Measurements from ENCODE around the gene TRABD2B. TPM values are rescaled to one million over a fixed set of nuclear protein-coding genes. Genes with fewer than 3 reads are reported as not detected.

TRABD2B gene
- total RNA-seq, 1 experiment from 2014 or later: 10.3 TPM

DNA sequence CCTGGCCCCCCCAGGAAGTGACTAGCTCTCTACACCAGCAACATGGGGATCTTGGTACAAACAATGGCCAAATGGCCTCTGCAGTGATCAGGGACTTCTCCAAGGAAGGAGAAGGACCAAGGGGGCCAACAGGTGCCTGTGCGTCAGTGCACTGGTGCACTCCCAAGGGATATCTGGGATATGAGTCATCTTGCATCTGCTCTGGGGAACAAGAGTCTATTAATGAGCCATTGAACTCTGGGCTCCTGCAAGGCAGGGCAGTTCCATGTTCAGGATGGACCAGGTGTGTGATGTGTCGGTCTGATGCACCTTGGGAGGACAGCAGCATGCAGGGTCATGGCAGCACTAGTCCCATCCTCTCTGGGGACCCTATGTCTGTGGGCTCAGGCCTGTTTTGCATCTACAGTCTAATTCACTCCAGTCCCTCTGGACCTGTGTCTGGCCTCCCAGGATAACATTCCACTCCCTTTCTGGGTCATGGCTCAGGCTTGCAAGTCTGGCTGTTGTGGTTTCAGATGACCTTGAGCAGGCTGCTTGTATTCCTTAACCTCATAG lies 125.3 kb downstream of the TRABD2B start (continued):
- TF ChIP-seq, protein P1, sequence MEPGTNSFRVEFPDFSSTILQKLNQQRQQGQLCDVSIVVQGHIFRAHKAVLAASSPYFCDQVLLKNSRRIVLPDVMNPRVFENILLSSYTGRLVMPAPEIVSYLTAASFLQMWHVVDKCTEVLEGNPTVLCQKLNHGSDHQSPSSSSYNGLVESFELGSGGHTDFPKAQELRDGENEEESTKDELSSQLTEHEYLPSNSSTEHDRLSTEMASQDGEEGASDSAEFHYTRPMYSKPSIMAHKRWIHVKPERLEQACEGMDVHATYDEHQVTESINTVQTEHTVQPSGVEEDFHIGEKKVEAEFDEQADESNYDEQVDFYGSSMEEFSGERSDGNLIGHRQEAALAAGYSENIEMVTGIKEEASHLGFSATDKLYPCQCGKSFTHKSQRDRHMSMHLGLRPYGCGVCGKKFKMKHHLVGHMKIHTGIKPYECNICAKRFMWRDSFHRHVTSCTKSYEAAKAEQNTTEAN (CRISPR knock-in tag; IDR thresholded peaks at IDR 0.05): no peak
- TF ChIP-seq, protein P2, sequence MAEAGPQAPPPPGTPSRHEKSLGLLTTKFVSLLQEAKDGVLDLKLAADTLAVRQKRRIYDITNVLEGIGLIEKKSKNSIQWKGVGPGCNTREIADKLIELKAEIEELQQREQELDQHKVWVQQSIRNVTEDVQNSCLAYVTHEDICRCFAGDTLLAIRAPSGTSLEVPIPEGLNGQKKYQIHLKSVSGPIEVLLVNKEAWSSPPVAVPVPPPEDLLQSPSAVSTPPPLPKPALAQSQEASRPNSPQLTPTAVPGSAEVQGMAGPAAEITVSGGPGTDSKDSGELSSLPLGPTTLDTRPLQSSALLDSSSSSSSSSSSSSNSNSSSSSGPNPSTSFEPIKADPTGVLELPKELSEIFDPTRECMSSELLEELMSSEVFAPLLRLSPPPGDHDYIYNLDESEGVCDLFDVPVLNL (CRISPR knock-in tag; IDR thresholded peaks at IDR 0.05; ENCODE audit: borderline replicate concordance, low read depth): no peak
- TF ChIP-seq ZNF423 (CRISPR knock-in tag; IDR thresholded peaks at IDR 0.05): no peak
- TF ChIP-seq, protein P3, sequence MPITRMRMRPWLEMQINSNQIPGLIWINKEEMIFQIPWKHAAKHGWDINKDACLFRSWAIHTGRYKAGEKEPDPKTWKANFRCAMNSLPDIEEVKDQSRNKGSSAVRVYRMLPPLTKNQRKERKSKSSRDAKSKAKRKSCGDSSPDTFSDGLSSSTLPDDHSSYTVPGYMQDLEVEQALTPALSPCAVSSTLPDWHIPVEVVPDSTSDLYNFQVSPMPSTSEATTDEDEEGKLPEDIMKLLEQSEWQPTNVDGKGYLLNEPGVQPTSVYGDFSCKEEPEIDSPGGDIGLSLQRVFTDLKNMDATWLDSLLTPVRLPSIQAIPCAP (CRISPR knock-in tag; IDR thresholded peaks at IDR 0.05): no peak
- TF ChIP-seq, protein P4, sequence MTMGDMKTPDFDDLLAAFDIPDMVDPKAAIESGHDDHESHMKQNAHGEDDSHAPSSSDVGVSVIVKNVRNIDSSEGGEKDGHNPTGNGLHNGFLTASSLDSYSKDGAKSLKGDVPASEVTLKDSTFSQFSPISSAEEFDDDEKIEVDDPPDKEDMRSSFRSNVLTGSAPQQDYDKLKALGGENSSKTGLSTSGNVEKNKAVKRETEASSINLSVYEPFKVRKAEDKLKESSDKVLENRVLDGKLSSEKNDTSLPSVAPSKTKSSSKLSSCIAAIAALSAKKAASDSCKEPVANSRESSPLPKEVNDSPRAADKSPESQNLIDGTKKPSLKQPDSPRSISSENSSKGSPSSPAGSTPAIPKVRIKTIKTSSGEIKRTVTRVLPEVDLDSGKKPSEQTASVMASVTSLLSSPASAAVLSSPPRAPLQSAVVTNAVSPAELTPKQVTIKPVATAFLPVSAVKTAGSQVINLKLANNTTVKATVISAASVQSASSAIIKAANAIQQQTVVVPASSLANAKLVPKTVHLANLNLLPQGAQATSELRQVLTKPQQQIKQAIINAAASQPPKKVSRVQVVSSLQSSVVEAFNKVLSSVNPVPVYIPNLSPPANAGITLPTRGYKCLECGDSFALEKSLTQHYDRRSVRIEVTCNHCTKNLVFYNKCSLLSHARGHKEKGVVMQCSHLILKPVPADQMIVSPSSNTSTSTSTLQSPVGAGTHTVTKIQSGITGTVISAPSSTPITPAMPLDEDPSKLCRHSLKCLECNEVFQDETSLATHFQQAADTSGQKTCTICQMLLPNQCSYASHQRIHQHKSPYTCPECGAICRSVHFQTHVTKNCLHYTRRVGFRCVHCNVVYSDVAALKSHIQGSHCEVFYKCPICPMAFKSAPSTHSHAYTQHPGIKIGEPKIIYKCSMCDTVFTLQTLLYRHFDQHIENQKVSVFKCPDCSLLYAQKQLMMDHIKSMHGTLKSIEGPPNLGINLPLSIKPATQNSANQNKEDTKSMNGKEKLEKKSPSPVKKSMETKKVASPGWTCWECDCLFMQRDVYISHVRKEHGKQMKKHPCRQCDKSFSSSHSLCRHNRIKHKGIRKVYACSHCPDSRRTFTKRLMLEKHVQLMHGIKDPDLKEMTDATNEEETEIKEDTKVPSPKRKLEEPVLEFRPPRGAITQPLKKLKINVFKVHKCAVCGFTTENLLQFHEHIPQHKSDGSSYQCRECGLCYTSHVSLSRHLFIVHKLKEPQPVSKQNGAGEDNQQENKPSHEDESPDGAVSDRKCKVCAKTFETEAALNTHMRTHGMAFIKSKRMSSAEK (CRISPR knock-in tag; IDR thresholded peaks at IDR 0.05; ENCODE audit: borderline replicate concordance): no peak
- TF ChIP-seq, protein P5, sequence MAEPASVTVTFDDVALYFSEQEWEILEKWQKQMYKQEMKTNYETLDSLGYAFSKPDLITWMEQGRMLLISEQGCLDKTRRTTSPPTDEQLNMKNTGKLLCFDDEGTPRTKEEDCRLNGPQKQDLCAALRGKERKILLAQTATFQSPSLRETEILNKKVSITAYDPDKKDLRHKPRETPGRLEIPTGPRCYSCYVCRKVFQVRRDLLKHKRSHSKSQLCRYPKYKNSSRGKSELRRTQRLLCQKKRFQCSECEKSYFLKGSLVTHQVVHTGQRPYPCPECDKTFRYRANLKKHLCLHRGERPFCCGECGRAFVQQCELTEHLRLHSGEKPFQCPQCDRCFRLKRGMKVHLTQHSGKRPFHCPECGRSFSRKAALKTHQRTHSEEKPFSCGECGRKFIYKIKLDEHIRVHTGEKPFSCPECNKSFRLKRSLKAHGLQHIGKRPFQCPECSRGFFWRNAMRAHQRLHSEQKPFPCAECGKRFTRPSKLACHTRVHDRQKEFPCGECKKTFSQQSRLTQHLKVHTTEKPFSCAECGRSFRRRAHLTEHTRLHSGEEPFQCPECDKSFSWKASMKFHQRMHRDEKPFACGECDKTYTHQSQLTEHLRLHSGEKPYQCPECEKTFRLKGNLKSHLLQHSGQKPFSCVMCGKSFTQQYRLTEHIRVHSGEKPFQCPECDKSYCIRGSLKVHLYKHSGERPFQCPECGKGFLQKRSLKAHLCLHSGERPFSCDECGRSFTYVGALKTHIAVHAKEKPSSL (CRISPR knock-in tag; conservative IDR thresholded peaks at IDR 0.05): no peak

DNA sequence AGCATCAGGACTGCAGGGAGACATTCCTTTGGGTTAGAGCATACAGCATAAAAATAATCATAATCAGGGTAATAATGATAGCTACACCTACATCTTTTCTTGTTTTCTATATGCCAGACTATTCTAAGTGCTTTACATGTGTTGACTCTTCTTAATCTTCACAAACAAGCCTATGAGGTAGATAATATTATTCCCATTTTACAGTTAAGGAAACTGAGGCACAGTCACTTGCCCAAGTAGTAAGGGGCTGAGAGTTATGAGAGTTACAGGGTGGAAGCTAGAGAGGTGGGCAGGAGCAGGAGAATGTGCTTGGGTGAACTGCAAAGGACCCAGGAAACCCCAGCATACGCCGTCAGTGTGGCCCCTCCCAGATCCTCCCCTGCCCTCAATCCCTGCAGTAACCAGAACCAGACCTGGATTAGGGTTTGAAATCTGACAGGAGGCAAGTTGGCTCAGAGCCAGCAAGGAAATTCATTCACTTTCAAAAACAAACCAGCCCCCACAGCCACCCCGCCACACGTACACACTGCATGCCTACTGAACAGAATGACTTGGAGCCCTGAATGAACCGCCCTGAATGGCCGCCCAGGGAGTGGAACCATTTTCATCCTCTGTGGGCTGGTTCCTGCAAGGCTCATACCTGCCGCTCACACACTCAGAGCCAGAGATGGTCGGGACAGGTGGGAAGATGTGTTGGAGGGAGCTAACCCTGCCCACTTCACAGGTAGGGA lies 126.1 kb downstream of the TRABD2B start:
- ChIA-PET CTCF (interaction anchor here (0.9 kb wide), 1 partner anchor 127 kb away, joined by 4 read pairs; the partner anchor contains the start of gene TRABD2B), POLR2A (no interaction called here)
- Mint-ChIP-seq H3K4me1 (peaks cover 9% of the 10 kb centered on the region), H3K27ac (no peak overlapping the region), H3K4me3 (no peak overlapping the region), H3K9me3 (peaks cover 13% of the 10 kb centered on the region), H3K27me3 (ENCODE audit: low read depth) (no peaks in the 10 kb centered on the region; the same call in none of the 2 replicates), H3K36me3 (peaks cover 9% of the 10 kb centered on the region)
- ATAC-seq: no peak
- DNase-seq (ENCODE audit: low spot score): no peak
- no peak for TF ChIP-seq HMGA2 (CRISPR knock-in tag; IDR thresholded peaks at IDR 0.05)
- TF ChIP-seq, protein P3 (CRISPR knock-in tag; IDR thresholded peaks at IDR 0.05): no peak
- TF ChIP-seq, protein P6, sequence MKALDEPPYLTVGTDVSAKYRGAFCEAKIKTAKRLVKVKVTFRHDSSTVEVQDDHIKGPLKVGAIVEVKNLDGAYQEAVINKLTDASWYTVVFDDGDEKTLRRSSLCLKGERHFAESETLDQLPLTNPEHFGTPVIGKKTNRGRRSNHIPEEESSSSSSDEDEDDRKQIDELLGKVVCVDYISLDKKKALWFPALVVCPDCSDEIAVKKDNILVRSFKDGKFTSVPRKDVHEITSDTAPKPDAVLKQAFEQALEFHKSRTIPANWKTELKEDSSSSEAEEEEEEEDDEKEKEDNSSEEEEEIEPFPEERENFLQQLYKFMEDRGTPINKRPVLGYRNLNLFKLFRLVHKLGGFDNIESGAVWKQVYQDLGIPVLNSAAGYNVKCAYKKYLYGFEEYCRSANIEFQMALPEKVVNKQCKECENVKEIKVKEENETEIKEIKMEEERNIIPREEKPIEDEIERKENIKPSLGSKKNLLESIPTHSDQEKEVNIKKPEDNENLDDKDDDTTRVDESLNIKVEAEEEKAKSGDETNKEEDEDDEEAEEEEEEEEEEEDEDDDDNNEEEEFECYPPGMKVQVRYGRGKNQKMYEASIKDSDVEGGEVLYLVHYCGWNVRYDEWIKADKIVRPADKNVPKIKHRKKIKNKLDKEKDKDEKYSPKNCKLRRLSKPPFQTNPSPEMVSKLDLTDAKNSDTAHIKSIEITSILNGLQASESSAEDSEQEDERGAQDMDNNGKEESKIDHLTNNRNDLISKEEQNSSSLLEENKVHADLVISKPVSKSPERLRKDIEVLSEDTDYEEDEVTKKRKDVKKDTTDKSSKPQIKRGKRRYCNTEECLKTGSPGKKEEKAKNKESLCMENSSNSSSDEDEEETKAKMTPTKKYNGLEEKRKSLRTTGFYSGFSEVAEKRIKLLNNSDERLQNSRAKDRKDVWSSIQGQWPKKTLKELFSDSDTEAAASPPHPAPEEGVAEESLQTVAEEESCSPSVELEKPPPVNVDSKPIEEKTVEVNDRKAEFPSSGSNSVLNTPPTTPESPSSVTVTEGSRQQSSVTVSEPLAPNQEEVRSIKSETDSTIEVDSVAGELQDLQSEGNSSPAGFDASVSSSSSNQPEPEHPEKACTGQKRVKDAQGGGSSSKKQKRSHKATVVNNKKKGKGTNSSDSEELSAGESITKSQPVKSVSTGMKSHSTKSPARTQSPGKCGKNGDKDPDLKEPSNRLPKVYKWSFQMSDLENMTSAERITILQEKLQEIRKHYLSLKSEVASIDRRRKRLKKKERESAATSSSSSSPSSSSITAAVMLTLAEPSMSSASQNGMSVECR (CRISPR knock-in tag; IDR thresholded peaks at IDR 0.05; ENCODE audit: borderline replicate concordance): no peak
- TF ChIP-seq SP1 (CRISPR knock-in tag; conservative IDR thresholded peaks at IDR 0.05): no peak
- TF ChIP-seq EMX1 (CRISPR knock-in tag; IDR thresholded peaks at IDR 0.05): no peak
- TF ChIP-seq, protein P7, sequence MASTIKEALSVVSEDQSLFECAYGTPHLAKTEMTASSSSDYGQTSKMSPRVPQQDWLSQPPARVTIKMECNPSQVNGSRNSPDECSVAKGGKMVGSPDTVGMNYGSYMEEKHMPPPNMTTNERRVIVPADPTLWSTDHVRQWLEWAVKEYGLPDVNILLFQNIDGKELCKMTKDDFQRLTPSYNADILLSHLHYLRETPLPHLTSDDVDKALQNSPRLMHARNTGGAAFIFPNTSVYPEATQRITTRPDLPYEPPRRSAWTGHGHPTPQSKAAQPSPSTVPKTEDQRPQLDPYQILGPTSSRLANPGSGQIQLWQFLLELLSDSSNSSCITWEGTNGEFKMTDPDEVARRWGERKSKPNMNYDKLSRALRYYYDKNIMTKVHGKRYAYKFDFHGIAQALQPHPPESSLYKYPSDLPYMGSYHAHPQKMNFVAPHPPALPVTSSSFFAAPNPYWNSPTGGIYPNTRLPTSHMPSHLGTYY (CRISPR knock-in tag; IDR thresholded peaks at IDR 0.05): no peak
- TF ChIP-seq TP53 (CRISPR knock-in tag; IDR thresholded peaks at IDR 0.05): no peak
- no peak for TF ChIP-seq MYBL2 (CRISPR knock-in tag; IDR thresholded peaks at IDR 0.05)
- TF ChIP-seq, protein P8, sequence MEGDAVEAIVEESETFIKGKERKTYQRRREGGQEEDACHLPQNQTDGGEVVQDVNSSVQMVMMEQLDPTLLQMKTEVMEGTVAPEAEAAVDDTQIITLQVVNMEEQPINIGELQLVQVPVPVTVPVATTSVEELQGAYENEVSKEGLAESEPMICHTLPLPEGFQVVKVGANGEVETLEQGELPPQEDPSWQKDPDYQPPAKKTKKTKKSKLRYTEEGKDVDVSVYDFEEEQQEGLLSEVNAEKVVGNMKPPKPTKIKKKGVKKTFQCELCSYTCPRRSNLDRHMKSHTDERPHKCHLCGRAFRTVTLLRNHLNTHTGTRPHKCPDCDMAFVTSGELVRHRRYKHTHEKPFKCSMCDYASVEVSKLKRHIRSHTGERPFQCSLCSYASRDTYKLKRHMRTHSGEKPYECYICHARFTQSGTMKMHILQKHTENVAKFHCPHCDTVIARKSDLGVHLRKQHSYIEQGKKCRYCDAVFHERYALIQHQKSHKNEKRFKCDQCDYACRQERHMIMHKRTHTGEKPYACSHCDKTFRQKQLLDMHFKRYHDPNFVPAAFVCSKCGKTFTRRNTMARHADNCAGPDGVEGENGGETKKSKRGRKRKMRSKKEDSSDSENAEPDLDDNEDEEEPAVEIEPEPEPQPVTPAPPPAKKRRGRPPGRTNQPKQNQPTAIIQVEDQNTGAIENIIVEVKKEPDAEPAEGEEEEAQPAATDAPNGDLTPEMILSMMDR (IDR thresholded peaks at IDR 0.05): no peak

Measured in WTC11 (cell line).